ENCODE results near the gene LOXHD1.

The LOXHD1 gene

GRCh38 chr18:46488471-46489213 is 168.4 kb downstream of the LOXHD1 start:
- CTCF ChIA-PET: interaction anchor here (0.8 to 0.9 kb wide), 2 partner anchors 315 to 340 kb away, joined by 3 to 4 read pairs; a partner anchor contains a TSS
- no peak for DNase-seq (ENCODE audit: extremely low spot score)
- POLR2A ChIA-PET: no interaction called here
- no peak for TF ChIP-seq L3MBTL2 (conservative IDR thresholded peaks at IDR 0.05)
- TF ChIP-seq HDGF (IDR thresholded peaks at IDR 0.05; ENCODE audit: borderline replicate concordance): no peak

DNA sequence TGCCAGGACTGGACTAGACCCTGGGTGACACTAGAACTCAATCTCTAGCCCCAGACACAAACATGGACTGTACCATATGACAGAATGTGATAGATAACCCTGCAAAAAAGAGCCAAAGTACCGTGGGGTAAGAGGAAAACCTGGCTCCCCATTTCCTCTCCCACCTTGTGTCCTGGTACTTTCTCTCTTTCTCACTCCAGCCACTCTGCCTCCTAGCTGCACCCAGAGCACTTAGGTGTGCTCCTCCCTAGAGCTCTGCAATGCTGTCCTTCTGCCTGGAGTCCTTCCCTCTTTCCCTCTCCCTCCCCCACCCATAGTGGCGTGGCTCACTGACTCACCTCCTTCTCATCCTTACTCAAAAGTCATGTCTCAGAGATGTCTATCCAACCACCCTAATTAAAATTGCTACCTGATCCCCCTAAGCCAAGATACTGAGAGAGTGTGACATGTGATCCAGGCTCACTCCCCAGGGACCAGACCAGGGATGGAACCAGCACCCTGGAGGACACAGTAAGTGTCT is 171.3 kb downstream of the LOXHD1 start:
- CTCF ChIA-PET: no interaction called here

GRCh38 chr18:46484971-46485370 is 172.0 kb downstream of the LOXHD1 start:
- CTCF ChIA-PET: no interaction called here
- POLR2A ChIA-PET: no interaction called here
- no peak for DNase-seq (ENCODE audit: extremely low spot score)
- TF ChIP-seq ELF4 (IDR thresholded peaks at IDR 0.05): no peak
- no peak for TF ChIP-seq BHLHE40 (IDR thresholded peaks at IDR 0.05; ENCODE audit: borderline replicate concordance)
- no peak for TF ChIP-seq ZNF384 (IDR thresholded peaks at IDR 0.05)
- no peak for TF ChIP-seq SUZ12 (IDR thresholded peaks at IDR 0.05)
- no peak for TF ChIP-seq ARNT (IDR thresholded peaks at IDR 0.05)
- TF ChIP-seq SP1 (IDR thresholded peaks at IDR 0.05): no peak
- no peak for TF ChIP-seq CTBP1 (IDR thresholded peaks at IDR 0.05; ENCODE audit: borderline replicate concordance)
- no peak for TF ChIP-seq FOXM1 (IDR thresholded peaks at IDR 0.05; ENCODE audit: borderline replicate concordance)
- no peak for TF ChIP-seq NFRKB (IDR thresholded peaks at IDR 0.05)
- TF ChIP-seq HDGF (IDR thresholded peaks at IDR 0.05; ENCODE audit: borderline replicate concordance): no peak
- no peak for TF ChIP-seq L3MBTL2 (conservative IDR thresholded peaks at IDR 0.05)
- TF ChIP-seq TARDBP (IDR thresholded peaks at IDR 0.05): no peak
- no peak for TF ChIP-seq FOXK2 (IDR thresholded peaks at IDR 0.05)
- no peak for TF ChIP-seq FOXA1 (IDR thresholded peaks at IDR 0.05)
- TF ChIP-seq, protein P1, sequence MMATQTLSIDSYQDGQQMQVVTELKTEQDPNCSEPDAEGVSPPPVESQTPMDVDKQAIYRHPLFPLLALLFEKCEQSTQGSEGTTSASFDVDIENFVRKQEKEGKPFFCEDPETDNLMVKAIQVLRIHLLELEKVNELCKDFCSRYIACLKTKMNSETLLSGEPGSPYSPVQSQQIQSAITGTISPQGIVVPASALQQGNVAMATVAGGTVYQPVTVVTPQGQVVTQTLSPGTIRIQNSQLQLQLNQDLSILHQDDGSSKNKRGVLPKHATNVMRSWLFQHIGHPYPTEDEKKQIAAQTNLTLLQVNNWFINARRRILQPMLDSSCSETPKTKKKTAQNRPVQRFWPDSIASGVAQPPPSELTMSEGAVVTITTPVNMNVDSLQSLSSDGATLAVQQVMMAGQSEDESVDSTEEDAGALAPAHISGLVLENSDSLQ (IDR thresholded peaks at IDR 0.05): no peak
- no peak for TF ChIP-seq LEF1 (IDR thresholded peaks at IDR 0.05; ENCODE audit: borderline replicate concordance)

More for the DNA sequence above, 171.3 kb downstream of the LOXHD1 start:
- DNase-seq (ENCODE audit: extremely low spot score): no peak
- TF ChIP-seq L3MBTL2 (conservative IDR thresholded peaks at IDR 0.05): no peak
- POLR2A ChIA-PET: no interaction called here

GRCh38 chr18:46482831-46483230 is 174.2 kb downstream of the LOXHD1 start:
- no peak for DNase-seq (ENCODE audit: extremely low spot score)
- TF ChIP-seq LEF1 (IDR thresholded peaks at IDR 0.05; ENCODE audit: borderline replicate concordance) (no peak), BHLHE40 (IDR thresholded peaks at IDR 0.05; ENCODE audit: borderline replicate concordance) (no peak)
- ChIA-PET POLR2A (no interaction called here), CTCF (no interaction called here)

DNA sequence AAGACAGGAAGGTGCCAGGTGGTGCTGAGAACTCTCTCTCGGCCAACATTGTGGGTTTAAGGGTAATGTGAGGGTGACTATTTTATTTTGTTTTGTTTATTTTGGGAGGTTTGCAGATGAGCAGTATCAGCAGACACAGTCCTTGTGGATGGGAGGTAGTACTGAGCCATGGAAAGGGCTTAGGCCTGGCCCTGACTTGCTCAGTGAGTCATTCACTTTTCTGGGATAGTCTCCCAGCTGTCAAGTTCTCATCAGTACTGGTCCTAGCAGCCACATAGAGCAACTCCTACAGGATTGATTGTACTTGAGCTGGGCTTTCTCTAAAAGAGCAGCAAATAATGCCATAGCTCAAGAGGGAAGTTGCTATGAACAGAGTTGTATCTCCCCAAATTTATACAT is 175.2 kb downstream of the LOXHD1 start:
- TF ChIP-seq FOXM1 (IDR thresholded peaks at IDR 0.05; ENCODE audit: borderline replicate concordance): no peak
- TF ChIP-seq FOXK2 (IDR thresholded peaks at IDR 0.05): no peak
- TF ChIP-seq ARNT (IDR thresholded peaks at IDR 0.05): no peak
- no peak for TF ChIP-seq L3MBTL2 (conservative IDR thresholded peaks at IDR 0.05)
- no peak for TF ChIP-seq BHLHE40 (IDR thresholded peaks at IDR 0.05; ENCODE audit: borderline replicate concordance)
- no peak for TF ChIP-seq FOXA1 (IDR thresholded peaks at IDR 0.05)
- TF ChIP-seq CTBP1 (IDR thresholded peaks at IDR 0.05; ENCODE audit: borderline replicate concordance): no peak
- TF ChIP-seq HDGF (IDR thresholded peaks at IDR 0.05; ENCODE audit: borderline replicate concordance): no peak
- TF ChIP-seq SP1 (IDR thresholded peaks at IDR 0.05): no peak
- TF ChIP-seq NFRKB (IDR thresholded peaks at IDR 0.05): no peak
- TF ChIP-seq, protein P1 (IDR thresholded peaks at IDR 0.05): no peak
- no peak for TF ChIP-seq SUZ12 (IDR thresholded peaks at IDR 0.05)
- TF ChIP-seq LEF1 (IDR thresholded peaks at IDR 0.05; ENCODE audit: borderline replicate concordance): no peak
- ChIA-PET POLR2A (no interaction called here), CTCF (interaction anchor here (0.9 to 1.9 kb wide), 4 partner anchors 9 to 201 kb away, joined by 3 to 9 read pairs (median 4); no protein-coding TSS in a partner anchor)
- DNase-seq (ENCODE audit: extremely low spot score): no peak

GRCh38 chr18:46481048-46481846 is 175.8 kb downstream of the LOXHD1 start:
- TF ChIP-seq HDGF (IDR thresholded peaks at IDR 0.05; ENCODE audit: borderline replicate concordance) (no peak), LEF1 (IDR thresholded peaks at IDR 0.05; ENCODE audit: borderline replicate concordance) (no peak), ELF4 (IDR thresholded peaks at IDR 0.05) (no peak), ZNF384 (IDR thresholded peaks at IDR 0.05) (no peak), SP1 (IDR thresholded peaks at IDR 0.05) (no peak), NFRKB (IDR thresholded peaks at IDR 0.05) (no peak)
- peak; percentile 27 for DNase-seq (ENCODE audit: extremely low spot score)
- POLR2A ChIA-PET: no interaction called here
- CTCF ChIA-PET: interaction anchor here (0.6 to 1.9 kb wide), 8 partner anchors 9 to 200 kb away, joined by 3 to 9 read pairs (median 4); no protein-coding TSS in a partner anchor

DNA sequence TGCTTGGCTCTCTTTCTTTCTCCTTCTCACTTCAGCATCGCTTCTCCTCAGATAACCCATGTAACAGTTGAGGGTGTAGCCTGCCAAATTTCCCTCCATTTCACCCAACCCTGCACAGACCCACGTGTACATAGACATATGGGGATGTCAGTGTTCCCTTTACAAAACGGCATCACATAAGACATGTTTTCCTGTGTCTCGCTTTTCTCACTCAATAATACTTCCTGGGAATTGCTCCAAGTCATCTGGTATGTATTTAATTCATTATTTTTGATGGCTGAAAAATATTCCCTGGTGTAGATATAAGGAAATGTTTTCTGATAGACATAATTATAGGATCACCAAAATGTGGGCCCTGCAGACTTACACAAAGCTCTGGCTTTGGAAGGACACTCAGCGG is 176.8 kb downstream of the LOXHD1 start:
- CTCF ChIA-PET: interaction anchor here (0.6 to 1.9 kb wide), 4 partner anchors 12 to 198 kb away, joined by 3 to 9 read pairs (median 4); no protein-coding TSS in a partner anchor
- POLR2A ChIA-PET: no interaction called here
- TF ChIP-seq FOXK2 (IDR thresholded peaks at IDR 0.05) (no peak), TARDBP (IDR thresholded peaks at IDR 0.05) (no peak), NFRKB (IDR thresholded peaks at IDR 0.05) (no peak), SUZ12 (IDR thresholded peaks at IDR 0.05) (no peak), SP1 (IDR thresholded peaks at IDR 0.05) (no peak), BHLHE40 (IDR thresholded peaks at IDR 0.05; ENCODE audit: borderline replicate concordance) (no peak), ARNT (IDR thresholded peaks at IDR 0.05) (no peak)
- DNase-seq (ENCODE audit: extremely low spot score): no peak

Data from HEK293T (cell line).